GM12892 (cell line): ENCODE data around the gene VRTN.
"Not testable (repeated sequence)": the region's sequence is repeated elsewhere in the genome, so short reads cannot be mapped to it uniquely, and the experiment has no call there.

ENCODE experiments used
- DNase-seq: peaks from one replicate; pipeline ENCODE4 v3.0.0; 2011; ENCODE audit not compliant: insufficient read length
- FAIRE-seq: peaks from 2 replicates; lab custom pipeline; 2011; peaks lifted over from hg19 to GRCh38; lab: Jason Lieb, UNC
- POLR2A ChIP-seq: IDR thresholded peaks from 2 replicates; pipeline ENCODE4 v1.6.1; 2011; ENCODE audit warnings: low read depth, low read length, control low read depth
- POLR2AphosphoS5 ChIP-seq: IDR thresholded peaks from 2 replicates; pipeline ENCODE4 v1.6.1; 2011; ENCODE audit warnings: low read depth, low read length, control low read depth
- TAF1 ChIP-seq: IDR thresholded peaks from 2 replicates; pipeline ENCODE4 v1.6.1; 2011; ENCODE audit warnings: low read depth, mild to moderate bottlenecking, control low read depth, low read length, borderline replicate concordance

Gene VRTN

DNA sequence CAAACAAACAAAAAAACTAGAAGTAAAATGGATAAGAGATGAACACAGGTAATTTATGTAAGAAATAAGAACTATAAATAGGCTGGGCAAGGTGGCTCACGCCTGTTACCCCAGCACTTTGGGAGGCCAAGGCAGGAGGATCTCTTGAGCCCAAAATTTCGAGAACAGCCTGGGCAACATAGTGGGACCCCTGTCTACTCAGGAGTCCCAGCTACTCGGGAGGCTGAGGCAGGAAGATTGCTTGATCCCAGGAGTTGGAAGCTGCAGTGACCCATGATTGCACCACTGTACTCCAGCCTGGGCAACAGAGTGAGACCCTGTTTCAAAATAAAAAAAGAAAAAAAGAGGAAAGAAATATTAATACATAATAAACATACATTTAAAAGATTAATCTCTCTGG, 22.8 kb upstream of the VRTN start:
- no peak for TF ChIP-seq TAF1
- no peak for TF ChIP-seq POLR2AphosphoS5
- TF ChIP-seq POLR2A: no peak
- DNase-seq (no peak), FAIRE-seq (no peak)

DNA sequence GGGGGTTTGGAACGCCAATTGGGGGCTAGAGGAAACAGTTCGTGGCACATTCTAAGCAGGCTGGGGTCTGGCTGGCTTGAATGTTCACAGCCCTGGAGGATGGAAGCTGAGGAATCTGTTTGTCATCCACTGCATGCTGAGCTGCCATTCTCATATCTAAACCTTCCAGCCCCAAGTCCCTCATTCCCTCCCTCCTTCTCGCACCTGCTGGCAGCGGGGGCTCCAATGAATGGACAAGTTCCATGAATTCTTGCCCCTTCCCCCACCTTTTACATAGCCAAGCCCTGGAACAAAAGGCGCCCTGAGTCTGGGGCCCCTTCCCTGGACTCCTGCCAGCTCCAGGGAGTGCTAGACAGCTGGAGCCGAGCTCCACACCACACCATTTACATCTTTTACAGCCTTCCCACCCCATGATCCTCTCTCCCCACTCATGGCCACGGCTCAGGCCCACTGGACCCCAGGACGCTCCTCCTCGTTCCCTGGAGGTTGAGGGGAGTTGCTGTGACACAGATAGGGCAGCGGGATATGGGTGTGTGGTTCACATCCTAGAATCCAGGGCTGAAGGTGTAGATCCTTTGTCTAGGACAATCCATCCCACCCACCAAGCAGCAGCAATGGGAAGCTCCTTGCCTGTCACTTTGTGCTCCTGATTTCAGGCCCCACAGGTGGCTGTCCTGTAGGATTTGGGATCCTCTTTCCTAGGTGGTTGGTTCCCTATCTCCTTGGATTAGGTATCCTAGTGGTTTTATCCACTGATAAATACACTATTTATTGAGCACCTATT, 21.7 kb upstream of the VRTN start:
- no peak for TF ChIP-seq POLR2A
- TF ChIP-seq POLR2AphosphoS5: no peak
- no peak for TF ChIP-seq TAF1
- DNase-seq: no peak
- no peak for FAIRE-seq

DNA sequence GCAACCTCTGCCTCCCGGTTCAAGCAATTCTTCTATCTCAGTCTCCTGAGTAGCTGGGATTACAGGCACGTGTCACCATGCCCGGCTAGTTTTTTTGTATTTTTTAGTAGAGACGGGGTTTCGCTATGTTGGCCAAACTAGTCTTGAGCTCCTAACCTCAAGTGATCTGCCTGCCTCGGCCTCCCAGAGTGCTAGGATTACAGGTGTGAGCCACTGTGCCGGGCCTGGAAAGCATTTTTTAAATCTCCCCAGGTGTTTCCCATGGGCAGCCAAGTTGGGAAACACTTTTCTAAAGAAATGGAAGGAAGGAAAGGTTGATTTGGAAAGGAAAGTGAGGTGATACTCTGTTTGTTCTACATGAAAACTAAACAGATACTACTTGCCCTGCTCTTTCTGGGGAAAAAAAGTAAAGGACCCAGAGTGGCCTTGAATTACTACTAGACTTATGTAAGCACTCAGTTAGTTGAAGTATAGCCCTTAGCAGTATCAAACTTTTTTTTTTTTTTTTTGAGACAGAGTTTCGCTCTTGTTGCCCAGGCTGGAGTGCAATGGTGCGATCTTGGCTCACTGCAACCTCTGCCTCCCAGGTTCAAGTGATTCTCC, 18.2 kb upstream of the VRTN start:
- DNase-seq, FAIRE-seq: not testable (repeated sequence)

DNA sequence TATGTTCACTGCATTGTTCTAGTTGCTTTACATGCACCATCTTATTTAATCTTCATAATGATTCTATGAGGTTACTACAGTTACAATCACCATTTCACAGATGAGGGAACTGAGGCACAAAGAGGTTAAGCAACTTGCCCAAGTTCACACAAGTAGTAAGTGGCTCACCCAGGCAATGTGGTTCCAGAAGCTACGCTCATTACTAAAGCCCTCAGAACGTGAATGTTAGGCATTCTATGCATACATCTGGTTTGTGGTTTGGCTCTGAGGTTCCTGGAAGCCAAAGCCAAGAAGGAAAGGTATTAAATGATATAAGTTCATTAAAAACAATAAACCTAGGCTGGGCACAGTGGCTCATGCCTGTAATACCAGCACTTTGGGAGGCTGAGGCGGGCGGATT, 14.4 kb upstream of the VRTN start:
- DNase-seq (no peak), FAIRE-seq (no peak)
- TF ChIP-seq POLR2A: no peak
- TF ChIP-seq TAF1: no peak
- no peak for TF ChIP-seq POLR2AphosphoS5

DNA sequence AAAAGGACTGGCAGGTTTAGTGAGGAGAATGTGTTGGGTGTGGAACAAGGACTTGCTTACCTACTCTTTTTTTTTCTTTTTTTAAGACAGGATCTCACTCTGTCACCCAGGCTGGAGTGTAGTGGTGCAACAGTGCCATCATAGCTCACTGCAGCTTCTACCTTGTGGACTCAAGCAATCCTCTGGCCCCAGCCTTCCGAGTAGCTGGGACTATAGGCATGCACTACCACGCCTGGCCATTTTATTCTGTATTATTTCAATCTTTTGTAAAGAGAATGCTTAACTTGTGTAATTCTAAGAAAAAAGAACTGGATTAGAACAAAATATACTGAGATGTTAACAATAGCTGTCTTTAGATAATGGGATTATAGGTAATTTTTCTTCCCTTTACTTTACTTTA, 1.9 kb upstream of the VRTN start:
- no peak for FAIRE-seq
- no peak for DNase-seq
- TF ChIP-seq POLR2A: no peak
- no peak for TF ChIP-seq POLR2AphosphoS5
- TF ChIP-seq TAF1: no peak

DNA sequence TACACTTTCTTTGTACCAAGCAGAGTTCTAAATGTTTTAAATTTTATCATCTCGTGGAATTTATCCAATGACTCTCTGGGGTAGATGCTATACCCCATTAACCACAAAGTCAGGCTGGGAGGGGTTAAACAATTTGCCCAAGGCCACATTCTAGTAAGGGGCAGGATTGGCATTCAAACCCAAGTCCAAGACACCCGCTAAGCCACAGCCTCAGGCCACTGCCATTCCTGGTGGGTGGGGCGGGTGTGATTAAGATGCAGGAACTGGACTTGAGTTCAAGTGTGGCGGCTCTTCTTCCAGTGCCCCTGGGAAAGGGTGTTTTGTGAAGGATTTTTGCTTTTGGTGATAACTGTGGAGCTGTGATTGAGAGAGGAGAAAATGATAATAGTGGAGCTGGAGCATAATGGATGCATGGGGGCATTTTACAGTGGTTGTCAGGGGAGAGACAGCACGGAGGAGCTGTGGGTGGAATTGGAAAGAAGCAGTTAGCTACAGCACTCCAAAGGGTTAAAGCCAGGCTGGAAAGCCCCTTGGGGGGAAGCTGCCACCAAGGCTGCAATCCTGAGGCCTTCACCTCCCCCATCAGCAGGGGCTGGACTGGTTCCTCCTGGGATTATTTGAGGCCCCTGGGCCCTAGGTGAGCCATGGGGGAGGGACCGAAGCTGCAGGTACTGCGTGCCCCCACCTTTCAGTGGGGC, 1.0 kb upstream of the VRTN start:
- TF ChIP-seq POLR2A (no peak), TAF1 (no peak), POLR2AphosphoS5 (no peak)
- FAIRE-seq (no peak), DNase-seq (no peak)

DNA sequence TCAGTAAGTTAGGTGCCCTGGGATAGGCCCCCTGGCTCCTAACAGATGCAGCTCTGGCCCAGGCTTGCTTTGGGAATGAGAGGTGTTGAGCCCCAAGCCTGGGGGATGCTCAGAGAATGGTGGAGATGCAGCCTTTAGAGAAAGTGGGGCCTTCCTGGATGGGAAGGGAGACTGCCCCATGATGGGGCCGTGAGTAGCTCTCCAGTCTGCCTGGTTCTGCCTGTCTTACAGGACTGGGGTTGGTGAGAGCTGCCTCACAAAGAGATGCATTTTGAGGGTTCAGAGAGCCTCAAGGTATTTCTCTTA, 523 bp upstream of the VRTN start:
- TF ChIP-seq POLR2AphosphoS5: no peak
- no peak for TF ChIP-seq TAF1
- no peak for TF ChIP-seq POLR2A
- FAIRE-seq: no peak
- no peak for DNase-seq

DNA sequence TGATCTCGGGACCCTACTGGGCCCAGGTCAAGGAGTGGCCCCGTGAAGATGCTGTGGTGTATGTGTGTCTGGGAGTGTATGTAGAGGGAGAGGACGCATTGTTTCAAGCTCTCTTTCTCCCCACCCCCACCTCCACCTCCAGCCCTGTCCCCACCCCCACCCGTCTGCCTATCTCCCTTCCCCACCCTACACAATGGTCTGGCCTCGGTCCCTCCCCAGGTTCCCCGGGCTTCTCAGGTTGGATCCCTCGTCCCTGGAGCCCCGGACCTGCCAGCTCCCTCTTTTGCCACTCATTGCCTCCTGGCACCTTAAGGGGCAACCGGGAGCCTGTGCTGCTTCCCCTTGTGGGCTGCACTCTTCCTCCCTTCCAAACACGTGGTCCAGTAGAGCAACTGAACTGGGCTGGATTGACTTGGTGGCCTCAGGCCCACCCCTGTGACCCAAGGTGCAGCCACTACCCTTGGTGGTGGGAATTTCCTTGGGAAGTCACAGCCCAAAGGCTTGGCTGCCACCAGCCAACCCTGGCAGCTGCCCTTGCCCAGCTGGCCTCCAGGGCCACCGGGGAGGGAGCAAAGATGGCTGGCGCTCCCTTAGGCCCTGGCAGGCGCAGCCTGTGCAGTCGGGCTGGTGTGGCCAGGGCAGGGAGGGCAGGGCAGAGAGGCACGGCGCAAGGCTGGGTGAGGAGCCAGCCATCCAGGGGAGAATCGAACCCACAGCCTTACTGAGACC, 628 bp downstream of the VRTN start:
- no peak for TF ChIP-seq POLR2A
- no peak for TF ChIP-seq TAF1
- no peak for TF ChIP-seq POLR2AphosphoS5
- no peak for DNase-seq
- no peak for FAIRE-seq

DNA sequence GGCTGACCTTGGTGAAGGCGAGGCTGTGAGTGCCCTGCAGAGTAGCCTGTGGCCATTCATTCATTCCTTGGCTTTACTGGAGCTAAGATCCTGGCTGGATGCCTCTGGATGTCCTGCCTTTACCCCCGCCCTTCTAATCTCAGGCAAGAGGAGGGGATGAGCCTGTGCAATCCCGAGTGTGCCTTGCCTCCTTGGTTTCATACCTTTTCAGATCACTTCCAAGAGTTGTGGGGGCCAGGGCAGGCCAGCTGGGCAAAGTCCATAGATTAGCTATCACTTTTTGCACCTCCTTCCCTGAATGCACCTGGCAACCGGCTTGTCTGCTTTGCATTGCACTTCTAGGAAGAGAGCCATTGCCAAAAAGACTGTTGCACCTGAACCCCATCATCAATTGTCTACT, 1.5 kb downstream of the VRTN start:
- DNase-seq (no peak), FAIRE-seq (no peak)
- no peak for TF ChIP-seq TAF1
- TF ChIP-seq POLR2A: no peak
- no peak for TF ChIP-seq POLR2AphosphoS5

DNA sequence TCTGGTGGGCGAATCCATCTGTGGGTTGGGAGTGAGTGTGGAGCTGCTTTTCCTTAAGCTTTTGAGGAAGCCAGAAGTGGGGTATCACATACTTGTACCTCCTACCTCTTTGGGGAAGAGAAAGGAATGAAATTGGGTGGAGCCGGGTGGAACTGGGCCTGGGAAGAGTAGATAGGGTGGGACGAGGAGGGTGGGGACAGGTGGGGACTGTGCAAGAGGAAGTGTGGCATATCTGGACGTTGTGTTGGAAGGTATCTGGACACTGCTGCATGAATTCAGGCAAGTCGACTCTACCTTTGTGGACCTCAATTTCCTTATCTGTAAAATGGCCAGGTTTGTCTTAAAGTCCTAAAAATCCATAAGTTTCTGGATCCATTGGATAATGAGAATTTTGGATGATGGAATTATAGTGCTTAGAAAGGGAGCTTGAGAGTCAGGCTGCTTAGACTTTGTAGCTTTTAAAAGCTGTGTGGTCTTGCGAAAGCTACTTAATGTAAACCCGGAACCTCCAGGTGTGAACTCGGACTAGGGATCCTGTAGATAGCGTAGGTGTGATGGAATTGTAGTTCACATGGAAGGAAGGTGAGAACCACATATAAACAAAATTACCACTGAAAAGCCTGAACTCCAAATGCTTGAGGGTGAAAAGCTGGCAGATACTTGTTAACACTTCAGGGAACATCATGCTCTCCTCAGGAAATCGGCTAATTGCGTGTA, 2.1 kb downstream of the VRTN start:
- FAIRE-seq: no peak
- TF ChIP-seq POLR2AphosphoS5: no peak
- no peak for TF ChIP-seq POLR2A
- no peak for TF ChIP-seq TAF1
- DNase-seq: no peak

DNA sequence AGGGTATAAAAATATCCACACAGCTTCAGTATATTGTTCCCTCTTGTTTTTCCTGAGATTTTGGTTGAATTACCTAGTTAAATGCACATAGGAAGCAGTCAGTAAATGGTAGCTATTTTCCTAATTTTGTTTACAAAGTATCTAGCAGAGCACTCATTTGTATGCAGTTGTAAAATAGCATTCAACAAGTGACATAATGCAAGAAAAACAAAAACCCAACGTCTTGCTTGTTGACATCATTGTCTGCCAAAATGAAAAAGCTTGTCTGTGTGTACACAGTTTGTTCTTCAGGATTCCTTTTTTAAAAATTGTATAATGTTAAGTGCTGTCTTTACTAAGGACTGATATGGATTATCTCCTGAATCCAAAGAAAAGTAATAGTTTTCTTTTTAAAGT, 2.7 kb downstream of the VRTN start:
- FAIRE-seq: no peak
- no peak for DNase-seq
- TF ChIP-seq POLR2A (no peak), POLR2AphosphoS5 (no peak), TAF1 (no peak)
